ENCODE measurements around the gene MZT2B.
"Not testable (repeated sequence)": the region's sequence is repeated elsewhere in the genome, so short reads cannot be mapped to it uniquely, and the experiment has no call there.

MZT2B gene, protein sequence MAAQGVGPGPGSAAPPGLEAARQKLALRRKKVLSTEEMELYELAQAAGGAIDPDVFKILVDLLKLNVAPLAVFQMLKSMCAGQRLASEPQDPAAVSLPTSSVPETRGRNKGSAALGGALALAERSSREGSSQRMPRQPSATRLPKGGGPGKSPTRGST

DNA sequence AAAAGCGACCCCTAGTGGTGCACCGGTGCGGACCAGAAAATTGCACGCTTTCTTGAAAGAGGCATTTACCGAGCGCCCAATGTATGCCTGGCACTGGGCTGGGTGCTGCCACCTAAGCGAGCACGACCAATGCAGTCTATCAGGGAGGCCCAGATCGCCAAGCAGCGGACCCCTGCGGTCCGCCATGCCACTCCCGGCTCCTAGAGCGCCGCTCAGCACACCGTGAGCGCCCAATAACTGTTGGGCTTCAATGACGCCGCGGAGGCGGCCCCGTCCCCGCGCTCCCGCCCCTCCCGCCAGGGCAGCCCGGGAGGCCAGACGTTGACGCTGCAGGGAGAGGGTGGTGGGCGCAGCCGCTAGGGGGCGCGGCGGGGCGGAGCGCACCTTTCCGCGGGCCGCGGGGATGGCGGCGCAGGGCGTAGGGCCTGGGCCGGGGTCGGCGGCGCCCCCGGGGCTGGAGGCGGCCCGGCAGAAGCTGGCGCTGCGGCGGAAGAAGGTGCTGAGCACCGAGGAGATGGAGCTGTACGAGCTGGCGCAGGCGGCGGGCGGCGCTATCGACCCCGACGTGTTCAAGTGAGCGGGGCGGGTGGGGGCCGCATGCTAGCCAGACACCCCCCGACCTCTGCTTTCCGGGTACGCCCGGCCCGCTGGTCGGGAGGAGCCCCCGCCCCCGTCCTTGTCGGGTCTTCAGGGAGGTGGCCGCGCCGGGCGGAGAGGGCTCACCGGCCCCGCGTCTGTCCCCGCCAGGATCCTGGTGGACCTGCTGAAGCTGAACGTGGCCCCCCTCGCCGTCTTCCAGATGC, at the start of gene MZT2B:
MZT2B (plus strand) TSS at position 383 of the 803 bp plus-strand sequence; CDS start at position 404, 21 bp downstream.
- DNase-seq: peak; percentile 85

DNA sequence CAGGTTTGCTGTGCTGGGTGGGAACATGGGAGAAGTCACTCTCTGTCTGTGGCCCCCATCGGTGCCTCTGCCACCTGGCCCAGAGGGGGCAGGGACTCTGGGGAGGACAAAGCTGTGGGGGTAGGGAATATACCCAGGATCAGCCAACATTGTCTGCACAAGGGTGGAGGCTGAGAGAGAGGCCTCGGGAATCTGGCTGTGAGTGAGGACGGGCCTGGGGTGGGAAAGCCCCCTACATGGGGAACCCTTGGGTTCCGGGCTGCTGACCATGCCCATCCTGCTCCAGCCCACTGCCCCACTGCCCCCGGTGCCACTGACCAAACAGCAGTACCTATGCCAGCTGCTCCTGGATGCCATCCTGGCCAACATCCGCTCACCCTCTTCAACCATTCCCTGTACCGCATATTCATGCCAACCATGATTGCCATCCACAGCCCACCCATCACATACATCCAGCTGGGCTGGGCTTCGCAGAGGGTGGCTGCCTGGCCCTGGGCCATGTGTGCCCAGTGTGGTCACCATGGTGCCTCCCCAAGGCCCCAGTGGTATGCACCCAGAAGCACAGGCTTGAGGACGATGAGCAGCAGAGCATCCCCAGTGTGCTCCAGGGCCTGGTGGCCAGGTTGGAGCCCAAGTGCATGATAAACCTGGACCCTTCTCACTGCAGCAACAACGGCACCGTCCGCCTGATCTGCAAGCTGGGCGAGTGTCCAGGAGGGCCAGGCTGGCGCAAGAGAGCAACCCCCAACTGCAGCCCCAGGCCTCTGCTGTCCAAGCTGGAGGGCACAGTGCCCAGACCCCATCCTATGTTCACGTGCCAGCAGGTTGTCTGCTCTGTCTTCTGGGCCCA, 46.1 kb upstream of the MZT2B start:
- DNase-seq: no peak

DNA sequence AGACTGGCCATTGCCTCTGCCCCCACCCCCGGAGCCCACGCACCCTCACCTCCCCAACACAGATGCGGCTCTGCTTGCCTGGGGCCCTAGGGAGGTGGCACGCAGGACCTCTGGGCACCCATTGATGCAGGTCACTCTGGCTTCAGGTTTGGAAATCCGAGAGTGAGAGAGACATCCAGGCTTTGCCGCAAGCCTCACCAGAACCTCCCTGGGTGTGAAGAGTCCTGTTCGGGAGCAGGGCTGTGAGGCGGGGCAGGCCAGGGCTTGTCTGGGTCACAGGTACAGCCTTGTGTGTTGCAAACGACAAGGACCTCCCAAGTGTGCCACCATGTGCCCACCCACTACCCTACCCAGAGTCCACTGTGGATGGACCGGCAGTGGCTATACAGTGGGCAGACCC, 45.5 kb upstream of the MZT2B start:
- not testable (repeated sequence) for DNase-seq

DNA sequence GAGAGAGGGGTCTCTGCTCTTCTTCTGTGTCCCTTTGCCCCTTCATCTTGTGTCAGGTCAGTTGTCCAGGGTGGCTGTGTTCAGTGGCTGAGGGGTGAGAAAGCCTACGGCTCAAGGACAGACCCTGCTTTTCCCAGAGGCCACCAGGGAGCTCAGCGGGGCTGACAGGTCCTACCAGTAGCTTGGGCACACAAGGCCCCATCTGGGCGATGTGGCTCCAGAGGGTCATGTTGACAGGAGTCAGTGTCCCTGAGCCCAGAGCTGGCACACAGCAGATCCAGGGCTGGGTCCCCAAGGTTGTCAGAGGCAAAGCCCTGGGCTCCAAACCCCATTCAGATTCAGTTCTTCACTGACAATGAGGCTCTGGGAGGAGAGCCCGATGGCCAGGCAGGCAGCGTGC, 44.9 kb upstream of the MZT2B start:
- not testable (repeated sequence) for DNase-seq

DNA sequence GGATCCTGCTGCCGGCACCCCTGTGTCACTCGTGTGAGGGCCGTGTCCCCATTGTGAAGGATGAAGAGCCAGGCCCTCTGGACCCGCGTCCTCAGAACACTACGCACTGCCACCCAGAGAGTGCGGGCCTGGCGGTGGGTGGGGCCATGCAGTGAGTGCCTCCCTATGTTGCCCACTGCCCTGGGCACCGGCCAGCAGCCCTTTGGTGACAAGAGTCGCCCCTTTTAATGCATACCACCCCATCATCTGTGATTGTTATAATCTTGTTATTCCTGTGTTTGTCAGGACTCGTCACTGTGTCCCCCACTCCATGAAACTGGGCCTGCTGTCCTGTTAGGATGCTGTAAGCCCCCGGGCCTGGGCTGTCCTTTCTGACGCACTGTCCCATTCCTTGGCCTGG, 43.7 kb upstream of the MZT2B start:
- DNase-seq: not testable (repeated sequence)

DNA sequence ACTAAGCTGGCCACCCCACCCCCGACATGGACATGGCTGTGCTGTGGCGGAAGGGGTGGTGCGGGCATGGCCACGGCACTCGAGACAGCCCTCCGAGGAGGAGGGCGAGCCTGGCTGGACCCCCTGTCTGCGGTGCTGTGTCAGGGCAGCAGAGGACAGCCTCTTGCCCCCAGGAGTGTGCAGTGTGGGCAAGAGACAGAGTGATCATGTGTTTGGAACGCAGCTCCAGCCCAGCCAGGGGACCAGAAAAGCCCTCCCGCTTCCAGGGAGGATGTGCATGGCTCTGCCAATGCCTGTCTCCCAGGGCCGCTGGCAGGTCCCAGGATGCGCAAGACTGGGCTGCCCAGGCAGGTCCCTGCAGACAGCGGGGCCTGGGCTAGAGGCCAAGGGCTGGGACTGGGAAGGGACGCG, 43.2 kb upstream of the MZT2B start:
- DNase-seq: not testable (repeated sequence)

DNA sequence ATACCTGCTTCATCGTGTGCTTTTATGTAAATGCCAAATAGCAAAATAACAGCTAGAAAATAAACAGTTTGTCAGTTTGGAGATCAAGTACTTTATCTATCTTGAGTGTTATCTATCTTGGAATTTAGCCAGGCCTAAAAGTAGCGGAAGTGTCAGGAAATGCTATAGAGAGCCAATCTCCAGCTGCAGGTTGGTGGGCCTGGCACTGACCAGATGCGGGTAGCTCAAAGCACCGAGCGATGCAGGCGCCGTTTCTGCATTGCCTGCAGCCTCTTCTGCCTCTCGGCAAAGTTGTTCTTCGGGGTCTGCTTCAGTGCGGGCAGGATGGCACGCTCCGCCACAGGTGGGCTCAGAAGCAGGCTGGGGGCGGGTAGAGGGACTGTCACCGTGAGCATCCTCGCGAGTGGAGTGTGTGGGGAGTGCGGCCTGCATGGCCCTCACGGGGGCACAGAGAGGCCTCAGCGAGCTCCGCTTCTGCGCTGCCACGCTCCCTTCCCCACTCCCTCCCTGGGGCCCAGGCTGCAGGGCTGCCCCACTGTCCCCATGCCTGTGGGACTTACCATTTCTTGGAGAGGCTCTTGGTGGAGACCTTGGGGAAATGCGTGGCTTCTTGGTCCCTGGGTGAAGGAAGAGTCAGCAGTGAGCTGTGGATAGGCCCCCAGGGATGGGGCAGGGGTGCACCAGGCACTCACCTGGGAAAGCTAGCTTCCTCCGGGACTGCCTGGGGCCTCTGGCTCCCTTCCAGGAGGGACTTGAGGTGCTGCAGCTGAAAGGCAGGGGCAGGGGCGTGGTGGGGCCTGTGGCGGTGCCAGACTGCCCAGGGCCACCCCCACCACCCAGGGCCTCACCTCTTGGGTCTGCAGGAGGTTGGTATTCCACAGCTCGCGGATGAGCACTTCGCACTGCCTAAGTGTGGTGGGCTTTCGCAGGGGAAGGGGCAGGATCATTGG, 42.5 kb upstream of the MZT2B start:
- not testable (repeated sequence) for DNase-seq

DNA sequence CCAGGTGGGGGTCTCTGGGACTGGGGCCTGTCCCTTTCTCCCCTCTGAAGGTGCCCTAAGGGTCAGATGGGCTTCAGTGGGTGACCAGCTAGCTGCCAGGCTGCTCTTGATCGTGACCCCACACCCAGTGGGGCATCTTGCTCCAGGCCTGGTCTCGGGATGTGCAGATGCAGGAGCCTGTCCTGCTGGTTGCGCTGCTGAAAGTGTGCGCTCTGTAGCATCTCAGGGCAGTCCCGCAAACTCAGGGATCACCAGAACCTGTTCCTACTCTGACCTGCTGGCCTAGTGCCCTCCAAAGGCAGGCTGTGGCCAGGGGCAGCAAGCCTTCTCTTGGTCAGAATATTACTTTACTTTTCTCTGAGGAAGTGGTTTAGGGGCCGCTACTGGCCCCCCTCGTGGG, 41.5 kb upstream of the MZT2B start:
- DNase-seq: not testable (repeated sequence)

DNA sequence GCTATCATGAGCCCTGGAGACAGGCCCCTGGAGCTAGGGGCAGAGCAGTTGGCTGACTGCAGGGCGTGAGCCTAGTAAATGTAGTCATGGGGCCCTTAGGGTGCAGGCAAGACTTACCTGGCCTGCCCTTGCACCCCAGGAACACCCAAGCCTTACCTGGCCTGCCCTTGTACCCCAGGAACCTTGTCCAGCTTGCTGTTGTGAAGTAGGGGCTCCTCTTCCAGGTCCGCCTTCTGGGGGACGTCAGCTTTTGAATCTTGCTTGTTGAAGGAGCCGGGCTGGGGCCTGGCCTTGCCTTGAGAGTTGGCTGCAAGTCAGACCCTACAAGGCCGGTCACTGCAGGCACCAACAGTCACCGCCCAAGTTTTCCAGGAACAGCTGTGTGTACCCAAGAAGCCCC, 41.1 kb upstream of the MZT2B start:
- DNase-seq: not testable (repeated sequence)

DNA sequence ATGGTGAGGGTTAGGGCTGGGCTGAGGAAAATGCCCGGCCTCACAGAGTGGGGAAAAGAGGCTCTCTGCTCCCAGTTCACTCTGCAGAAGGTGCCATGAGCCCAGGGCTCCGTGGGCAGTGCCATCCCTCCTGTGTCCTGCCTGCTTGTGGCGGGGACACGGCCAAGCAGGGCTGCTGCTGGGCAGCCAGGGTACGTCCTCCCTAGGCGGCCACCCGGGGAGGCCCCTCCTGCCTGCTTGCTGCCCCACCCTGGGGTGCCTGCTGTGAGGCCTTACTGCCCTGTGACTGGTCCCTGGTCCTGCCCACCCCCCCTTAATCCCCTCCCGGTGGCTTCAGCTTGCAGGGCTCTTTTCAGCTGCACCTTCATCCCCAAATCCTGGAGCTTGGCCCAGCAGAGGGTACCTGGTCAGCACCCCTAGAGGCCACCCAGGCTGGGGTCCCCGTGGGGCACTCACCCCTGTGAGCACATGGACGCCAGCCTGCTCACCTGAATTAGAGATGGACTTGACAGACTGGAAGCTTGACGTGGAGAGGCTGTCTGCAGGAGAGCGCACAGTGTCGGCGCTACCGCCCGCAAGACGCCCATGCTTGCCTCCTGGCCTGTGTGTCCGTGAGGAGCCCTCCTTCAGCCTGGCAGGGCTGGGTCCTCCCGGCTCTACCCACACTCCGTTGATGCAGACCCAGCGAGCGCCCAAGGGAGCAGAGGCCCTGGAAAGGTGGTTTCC, 40.3 kb upstream of the MZT2B start:
- not testable (repeated sequence) for DNase-seq

DNA sequence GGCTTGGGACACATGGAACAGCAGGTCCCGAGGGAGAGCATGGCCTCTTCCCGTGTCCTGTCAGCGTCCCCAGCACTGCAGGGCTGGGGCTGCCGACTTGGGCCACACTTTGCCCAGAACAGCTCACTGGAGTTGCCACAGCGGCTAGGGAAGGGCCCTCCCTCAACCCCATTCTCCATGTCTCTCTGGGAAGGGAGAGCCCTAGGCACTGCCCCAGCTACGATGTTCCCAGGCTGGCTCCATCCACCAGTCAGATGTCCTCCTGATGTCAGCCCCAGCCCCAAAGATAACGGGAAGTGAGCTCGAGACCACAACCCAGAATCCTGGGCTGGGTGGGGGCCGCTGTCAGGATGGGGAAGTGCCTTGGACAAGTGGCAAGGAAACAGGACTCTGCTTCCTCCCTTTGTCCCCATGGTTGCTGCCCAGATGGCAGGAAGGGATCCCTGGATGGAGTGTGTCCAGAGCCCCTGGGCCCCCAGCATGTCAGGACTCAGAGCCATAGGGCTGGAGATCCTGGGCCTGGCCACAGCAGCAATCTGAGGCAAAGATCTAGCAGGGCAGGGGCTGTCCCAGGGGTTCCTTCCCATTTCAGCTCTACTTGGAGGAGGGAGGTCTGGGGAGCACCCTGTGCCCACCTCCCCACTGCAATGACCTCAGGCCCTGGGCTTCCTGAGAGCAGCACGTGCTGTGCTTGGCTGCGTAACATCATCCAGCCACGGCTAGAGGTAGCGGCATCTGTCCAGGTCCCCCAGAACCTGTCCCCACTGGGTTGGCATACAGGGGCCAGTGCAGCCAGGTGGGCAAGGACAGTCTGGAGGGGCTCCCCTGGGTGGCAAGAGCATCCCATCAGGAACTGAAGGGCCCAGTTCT, 39.4 kb upstream of the MZT2B start:
- not testable (repeated sequence) for DNase-seq

DNA sequence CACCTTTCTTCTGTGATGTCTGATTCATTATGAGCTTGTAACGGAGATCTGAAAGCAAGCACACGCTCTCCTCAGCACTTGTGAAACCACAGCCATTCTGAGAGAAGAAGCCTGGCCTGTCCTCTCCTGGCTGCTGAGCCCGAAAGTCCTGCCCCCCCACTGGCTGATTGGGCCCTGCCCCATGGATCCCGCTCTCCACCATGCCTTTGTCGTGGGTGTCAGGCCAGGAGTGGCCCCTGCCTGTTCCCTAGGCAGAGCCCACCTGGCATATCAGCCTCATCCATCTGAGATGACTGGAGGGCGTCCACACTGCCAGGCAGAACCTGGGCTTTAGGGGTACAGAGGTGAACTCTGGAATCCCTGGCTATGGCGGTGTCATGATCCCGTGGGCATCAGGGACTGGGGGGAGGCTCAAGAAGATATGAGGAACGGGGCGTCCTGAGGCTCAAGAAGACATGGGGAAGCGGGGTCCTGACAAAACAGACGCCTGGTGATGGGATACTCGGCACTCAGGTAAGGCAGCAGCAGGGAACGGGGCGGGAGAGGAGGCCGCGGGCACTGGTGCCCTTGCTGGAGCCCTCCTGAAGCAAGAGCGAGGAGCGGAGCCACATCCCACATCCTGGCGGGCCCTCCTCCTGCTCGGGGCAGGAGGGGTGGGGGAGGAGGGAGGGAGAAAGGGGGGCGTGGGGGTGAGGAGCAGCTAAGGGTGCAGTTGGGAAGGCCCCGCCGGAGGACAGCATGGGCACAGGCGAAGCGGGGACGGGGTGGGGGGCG, 38.6 kb upstream of the MZT2B start:
- not testable (repeated sequence) for DNase-seq

DNA sequence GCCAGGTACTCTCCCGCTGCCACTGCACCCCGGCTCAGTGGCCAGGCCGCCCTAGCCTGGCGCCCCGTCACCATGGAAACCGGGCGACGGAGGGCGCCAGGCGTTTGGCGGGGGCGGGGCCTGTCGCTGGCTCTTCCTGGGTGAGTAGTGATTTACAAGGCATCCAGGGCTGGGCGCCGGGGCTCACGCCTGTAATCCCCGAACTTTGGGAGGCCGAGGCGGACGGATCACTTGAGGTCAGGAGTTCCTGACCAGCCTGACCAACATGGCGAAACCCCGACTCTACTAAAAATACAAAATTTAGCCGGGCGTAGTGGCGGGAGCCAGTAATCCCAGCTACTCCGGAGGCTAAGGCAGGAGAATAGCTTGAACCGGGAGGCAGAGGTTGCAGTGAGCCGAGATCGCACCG, 37.1 kb upstream of the MZT2B start, which contains the start of gene CCDC74B:
CCDC74B (minus strand) TSS at position 107 of the 409 bp plus-strand sequence. CDS start 116 bp downstream, outside the sequence.
- peak; percentile 21 for DNase-seq

DNA sequence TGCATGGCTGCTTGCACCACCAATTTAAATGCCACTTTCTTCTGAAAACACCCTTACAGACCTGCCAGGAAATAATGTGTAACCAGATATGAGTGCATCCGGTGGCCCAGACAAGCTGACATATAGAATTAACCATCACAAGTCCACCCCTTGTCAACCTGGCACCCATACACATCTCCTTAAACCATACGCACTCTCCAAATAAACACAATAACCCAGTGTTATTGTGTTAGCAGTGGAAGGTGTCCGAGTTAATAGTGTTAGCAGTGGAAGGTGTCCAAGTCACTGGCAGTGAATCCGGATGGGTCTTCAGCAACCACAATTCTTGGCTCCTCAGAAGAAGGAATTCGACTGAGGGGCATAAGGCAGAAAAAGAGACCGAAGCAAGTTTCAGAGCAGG, 33.5 kb upstream of the MZT2B start:
- not testable (repeated sequence) for DNase-seq

DNA sequence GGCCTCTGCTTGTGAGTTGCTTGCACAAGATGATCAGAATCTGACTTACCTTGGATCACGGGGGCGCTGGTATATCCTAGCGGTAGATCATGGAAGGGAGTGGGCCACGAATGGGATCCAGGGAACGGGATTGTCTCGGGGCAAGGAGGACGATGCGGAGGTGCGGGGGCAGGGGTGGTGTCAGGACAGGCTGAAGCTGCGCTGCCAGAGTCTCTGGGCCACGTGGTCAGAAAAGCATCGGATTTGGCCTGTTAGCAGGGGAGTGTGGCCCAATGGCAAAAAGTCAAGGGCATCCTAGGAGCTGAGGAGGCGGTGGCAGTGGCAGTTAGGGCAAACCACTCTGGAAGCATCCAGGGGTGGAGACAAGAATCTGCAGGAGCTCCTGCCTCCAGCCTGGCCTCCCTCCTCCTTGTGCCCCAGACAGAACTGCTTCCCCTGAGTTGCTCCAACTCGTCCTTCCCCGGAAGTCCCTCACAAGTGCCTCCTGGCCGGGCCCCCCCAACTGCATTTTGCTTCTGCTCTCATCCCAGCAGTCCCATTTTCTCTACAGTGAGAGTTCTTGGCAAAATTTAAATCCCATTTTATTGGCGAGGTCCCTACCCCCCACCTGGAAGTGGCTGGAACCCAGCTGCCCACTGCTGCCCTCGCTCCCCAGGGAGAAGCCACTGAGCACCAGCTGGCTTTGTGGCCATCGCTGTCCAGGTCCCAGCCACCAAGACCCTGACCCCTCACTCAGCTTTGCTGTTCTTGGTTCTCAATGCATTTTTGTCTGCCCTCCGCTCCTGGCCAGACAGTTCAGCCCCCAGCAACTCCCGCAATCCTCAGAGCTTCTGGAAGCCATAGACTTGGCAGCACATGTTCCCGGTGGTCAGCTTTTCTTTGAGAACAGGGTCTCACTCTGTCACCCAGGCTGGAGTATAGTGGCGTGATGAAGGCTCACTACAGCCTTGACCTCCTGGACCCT, 31.6 kb upstream of the MZT2B start:
- no peak for DNase-seq

DNA sequence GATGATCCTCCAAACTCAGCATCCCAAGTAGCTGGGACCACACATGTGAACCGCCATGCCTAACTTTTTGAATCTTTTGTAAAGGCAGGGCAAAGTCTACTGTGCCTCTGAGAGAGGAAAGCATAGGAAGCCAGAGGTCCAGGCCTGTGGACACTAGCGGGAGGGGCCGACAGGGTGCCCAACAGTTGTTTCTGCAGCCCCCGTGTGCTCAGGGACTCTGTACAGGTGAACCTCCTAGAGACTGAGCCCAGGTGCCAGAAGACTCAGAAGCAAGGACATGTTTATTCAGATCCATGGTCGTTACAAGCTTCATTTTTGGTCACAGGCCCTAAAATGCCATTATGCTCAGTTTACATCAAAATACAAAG, 30.9 kb upstream of the MZT2B start:
- not testable (repeated sequence) for DNase-seq

DNA sequence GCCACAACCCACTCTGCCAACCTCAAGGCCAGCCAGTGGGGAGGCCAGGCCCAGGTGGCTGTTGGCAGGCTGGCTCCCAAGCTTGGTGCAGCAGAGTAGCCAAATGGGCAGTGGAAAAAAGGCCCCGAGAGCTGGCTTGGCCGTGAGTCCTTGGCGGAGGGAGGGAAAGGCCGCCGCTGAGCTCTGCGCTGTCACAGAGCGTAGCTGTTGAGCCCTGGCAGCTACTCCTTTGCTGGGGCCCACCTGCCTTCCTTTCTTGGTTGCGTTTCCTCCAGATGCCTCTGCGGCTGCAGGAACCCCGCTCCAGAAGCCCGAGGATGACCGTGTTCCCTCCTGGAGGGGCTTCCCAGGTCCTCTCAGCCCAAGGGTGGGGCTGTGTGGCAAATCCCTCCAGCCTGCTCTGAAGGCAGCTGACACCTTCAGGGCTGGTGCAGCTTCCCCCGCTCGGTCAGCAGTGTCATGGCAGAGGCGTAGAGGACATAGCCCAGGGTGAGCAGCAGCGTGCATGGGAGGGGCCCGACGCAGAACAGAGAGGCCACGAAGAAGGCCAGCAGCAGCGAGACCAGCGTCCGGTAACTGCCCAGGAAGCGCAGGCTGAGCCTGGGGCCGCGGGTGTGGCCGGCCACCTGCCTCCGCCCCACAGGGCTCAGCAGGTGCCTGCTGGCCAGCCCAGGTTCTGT, 29.8 kb upstream of the MZT2B start:
- not testable (repeated sequence) for DNase-seq
